GM19452 (cell line): Measurements from ENCODE around the gene WDR20.
A peak's percentile ranks its signal among the peaks of the same experiment; 100 is the strongest.
"Not testable (repeated sequence)": the region's sequence is repeated elsewhere in the genome, so short reads cannot be mapped to it uniquely, and the experiment has no call there.

Experiments used
- ATAC-seq: cut with Tn5 transposase; IDR thresholded peaks from one replicate; pipeline ENCODE4 v1.9.1; 2021; ENCODE audit not compliant: unreplicated experiment

The WDR20 gene, protein sequence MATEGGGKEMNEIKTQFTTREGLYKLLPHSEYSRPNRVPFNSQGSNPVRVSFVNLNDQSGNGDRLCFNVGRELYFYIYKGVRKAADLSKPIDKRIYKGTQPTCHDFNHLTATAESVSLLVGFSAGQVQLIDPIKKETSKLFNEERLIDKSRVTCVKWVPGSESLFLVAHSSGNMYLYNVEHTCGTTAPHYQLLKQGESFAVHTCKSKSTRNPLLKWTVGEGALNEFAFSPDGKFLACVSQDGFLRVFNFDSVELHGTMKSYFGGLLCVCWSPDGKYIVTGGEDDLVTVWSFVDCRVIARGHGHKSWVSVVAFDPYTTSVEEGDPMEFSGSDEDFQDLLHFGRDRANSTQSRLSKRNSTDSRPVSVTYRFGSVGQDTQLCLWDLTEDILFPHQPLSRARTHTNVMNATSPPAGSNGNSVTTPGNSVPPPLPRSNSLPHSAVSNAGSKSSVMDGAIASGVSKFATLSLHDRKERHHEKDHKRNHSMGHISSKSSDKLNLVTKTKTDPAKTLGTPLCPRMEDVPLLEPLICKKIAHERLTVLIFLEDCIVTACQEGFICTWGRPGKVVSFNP

DNA sequence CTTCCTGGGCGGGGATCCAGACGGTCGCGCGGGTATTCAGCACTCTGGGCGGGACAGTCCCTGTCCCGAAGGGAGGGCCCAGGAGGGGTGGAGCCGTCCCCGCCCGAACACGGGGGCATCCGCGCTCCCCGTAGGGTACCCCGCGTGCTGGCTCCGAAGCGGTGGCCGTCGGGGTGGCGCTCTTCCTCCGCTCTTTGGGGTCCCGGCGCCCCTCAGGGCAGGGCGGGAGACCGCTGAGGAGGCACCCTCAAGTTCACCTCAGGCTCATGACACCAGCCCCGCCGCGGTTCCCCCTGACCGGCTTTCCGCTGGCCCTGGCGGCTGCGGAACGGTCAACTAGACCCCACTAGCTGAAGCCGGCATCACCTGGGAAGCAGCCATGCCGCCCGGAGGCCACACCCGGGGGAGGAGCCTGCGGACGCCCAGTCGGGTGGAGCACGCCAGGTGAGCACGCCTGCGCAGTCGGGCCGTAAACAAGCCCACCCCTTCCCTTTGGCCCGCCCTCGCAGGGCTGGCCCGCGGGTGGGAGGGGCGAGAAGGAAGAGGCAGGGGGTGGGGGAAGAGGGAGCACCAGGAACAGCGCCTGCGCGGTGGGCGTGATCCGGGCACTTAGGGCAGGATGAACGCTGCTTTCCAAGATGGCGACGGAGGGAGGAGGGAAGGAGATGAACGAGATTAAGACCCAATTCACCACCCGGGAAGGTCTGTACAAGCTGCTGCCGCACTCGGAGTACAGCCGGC lies at the start of gene WDR20:
Gene WDR20 (plus strand): TSS at position 612 of the 741 bp plus-strand sequence. CDS start 27 bp downstream, at position 639.
- peak; percentile 91 for ATAC-seq

DNA sequence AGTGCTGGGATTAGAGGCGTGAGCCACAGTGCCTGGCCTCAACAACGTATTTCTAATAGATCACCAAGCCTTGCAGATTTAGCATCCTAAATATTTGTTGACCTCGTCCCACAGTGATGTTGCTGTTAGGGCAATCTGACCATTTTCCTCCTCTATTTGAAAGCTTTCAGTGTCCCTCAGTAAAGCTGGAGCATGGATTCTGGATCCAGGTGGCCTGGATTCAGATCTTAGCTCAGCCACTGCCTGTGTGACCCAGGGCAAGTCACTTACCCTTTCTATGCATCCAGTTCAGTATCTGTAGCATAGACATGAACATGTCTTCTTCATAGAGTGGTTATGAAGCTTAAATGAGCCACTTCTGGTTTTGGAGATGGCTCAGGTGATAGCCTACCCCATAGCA lies 49.0 kb upstream of the WDR20 start:
- no peak for ATAC-seq

DNA sequence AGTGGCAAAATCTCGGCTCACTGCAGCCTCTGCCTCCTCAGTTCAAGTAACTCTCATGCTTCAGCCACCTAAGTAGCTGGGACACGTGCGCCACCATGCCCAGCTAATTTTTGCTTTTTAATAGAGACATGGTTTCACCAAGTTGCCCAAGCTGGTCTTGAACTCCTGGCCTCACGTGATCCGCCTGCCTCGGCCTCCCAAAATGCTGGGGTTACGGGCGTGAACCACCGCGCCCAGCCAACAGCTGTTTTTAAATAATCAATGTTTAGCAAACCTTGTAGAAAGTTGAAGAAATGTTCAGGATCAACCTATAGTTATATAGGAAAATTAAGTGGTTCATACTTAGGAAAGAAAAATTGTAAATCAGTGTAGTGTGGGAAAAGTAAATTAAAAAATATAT lies 46.9 kb upstream of the WDR20 start:
- ATAC-seq = no peak

DNA sequence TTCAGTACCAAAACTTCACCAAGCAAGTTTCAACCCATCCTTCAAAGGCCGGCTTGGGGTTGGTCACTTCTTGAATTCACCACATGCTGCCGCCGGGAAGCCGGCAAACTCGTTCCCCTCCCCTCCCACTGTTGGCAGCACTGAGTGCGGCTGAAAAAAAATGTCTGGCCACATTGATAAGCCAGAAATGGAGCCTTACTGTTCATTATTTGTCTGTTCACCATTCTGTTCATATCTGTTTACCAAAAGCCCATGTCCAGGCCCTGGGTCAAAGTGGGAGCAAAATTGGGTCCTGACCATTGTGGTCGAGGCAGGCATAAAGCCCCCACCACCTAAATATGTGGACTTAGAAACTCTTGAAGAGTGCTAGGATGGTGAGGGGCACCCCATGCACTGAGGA lies 45.6 kb upstream of the WDR20 start:
- ATAC-seq = no peak

- no peak for ATAC-seq
Measured at GRCh38 chr14:102095231-102095870, 44.3 kb upstream of the WDR20 start.

DNA sequence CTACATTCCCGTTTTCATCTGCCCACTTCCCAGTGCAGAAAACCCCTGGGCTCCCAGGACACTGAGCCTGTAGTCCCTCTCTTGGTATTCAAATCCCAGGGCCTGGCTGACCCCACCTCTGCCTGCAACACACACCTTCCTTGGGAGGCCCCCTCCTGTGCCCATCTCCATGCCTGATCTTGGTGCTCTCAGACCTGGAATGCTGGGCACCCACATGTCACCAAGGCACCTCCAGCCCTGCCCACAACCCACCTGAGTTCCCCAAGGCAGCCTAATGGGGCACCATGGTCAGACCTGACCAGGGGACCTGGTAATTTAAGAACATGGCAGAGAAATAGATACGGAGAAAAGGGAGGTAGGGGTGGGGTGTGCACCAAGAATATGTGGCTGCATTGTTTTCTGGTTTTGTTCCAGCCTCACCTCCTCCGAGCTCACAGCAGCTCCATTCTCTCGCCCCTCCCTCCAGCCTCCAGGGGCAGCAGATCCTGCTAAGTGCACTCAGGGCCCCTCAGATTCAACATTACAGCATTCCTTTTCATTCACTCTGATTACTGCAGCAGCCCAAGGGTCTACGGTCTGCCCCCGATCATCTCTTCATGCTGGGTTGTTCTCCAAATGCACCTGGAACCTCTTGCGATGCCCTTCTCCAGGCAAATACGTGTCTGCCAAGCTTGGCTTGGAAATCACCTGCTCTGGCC lies 43.7 kb upstream of the WDR20 start:
- no peak for ATAC-seq

DNA sequence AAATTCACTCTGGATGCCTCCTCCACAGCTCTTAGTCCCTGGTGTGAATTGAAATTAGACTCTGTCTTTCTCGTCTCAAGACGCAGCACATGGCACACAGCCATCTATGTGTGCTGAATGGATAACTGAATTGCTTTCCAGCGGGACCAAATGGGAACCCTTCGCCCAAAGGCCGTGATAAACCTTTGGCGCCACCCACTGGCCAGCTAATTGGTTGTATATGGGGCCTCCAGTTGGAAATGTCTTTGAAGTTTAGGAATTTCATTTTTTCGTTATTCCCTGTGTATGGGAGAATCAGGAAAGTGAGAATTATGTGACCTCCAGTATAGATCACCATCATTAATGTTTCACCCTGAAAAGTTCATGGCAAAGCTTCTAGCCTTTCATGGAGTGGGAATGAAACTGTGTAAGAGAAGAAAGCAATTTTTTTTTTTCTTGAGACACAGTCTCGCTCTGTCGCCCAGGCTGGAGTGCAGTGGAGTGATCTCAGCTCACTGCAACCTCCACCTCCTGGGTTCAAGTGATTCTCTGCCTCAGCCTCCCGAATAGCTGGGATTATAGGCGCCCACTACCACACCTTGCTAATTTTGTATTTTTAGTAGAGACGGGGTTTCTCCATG lies 43.0 kb upstream of the WDR20 start:
- no peak for ATAC-seq

DNA sequence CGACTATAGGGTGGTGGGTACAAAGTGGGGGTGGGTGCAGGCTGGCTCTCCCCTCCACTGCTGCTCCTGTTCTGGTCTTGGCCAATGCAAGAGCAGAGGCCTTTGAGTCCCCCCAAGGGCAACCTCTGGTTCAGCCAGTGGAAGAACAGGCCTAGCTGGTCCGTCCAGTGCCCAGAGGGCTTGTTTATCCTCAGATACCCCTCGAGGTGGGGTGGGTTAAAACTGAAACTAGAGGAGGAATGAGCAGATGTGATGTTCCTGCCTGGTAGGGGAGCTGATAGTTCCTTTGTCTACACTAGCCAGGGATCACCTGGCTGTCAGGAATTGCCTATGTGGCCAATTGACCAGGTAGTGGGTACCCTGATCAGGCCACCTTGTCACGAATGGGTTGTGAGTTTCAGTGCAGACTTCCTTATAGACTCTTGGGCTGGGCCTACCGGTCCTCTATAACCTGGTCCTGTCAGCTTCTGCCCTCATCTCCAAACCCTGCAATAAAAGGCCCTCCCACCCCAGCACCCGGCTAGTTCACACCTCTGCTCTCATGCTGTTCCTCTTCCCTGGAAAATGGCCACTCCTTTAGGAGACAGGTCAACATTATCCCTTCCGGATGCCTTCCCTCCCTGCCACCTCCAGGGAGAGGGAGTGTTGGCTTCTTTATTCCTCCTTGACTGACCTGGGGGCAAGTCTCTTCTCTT lies 42.1 kb upstream of the WDR20 start:
- no peak for ATAC-seq

DNA sequence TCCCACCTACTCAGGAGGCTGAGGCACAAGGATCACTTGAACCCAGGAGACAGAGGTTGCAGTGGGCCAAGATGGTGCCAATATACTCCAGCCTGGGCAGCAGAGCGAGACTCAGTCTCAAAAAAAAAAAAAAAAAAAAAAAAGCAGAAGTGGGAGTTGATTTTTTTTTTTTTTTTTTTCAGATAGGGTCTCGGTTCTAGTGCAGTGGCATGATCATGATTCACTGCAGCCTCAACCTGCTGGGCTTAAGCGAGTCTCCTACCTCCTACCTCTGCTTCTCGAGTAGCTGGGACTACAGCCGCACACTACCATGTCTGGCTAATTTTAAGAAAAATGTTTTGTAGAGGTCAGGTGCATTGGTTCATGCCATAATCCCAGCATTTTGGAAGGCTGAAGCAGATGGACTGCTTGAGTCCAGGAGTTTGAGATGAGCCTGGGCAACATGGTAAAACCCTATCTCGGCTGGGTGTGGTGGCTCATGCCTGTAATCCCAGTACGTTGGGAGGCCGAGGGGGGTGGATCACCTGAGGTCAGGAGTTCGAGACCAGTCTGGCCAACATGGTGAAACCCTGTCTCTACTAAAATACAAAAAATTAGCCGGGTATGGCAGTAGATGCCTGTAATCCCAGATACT lies 36.5 kb upstream of the WDR20 start:
- ATAC-seq = no peak

DNA sequence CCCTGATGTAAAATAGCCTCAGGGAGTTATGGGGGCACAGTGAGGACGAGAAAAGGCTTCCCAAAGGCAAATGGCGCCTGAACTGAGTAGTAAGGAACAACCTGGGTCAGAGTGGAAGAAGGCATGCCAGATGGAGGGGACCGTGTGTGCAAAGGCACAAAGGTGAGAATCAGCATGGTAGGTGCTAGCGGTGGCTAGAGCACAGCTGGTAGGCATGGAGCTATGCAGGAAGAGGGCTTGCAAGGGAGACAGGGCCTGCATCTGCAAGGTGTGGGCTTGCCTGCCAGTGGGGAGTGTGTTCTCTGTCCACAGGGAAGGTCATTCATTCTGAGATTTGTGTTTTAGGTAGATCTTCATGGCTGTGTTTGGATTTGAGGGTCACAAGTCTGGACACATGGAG lies 34.3 kb upstream of the WDR20 start:
- no peak for ATAC-seq

GRCh38 chr14:102109332-102109731 lies 30.4 kb upstream of the WDR20 start:
- ATAC-seq = not testable (repeated sequence)

- no peak for ATAC-seq
Measured at GRCh38 chr14:102111101-102111500, 28.6 kb upstream of the WDR20 start.

DNA sequence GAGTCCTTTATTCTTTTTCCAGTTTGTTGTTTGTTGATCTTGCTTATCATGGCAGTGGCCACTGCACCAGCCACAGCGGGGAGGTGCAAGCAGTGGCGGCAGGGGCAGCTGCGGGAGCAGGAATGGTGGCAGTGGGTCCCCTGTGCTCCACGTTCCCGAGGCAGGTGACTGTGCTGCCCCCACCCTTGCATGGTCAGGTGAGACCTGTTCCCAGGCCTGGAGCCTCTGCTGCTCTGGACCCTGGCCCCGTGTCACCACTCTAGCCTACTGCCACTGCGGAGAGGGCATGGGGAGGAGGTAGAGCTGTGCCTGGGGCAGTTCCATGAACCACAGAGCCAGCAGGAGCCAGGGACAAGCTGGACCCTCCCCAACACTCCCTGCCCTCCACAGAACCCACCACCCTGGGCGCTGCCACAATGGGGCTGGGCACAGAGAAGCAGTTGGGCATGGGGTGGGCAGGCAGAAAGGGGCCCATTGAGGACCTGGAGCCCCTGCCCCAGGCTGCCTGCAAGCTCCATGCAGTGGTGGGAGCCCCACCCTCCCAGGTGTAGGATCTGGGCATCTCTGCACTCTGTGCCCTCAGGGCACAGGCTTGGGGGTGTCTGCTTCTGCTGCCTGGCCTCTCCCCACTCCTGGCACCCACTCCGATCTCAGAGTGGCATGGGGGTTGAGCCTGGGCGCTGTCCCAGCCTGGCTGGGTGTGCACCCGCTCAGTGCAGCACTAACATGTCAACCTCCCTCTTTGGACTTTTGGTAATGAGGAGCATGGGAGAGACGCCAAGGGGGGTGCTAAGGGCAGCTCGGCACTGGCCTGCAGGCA lies 23.1 kb upstream of the WDR20 start:
- ATAC-seq = no peak

GRCh38 chr14:102117852-102118251 lies 21.8 kb upstream of the WDR20 start:
- no peak for ATAC-seq

DNA sequence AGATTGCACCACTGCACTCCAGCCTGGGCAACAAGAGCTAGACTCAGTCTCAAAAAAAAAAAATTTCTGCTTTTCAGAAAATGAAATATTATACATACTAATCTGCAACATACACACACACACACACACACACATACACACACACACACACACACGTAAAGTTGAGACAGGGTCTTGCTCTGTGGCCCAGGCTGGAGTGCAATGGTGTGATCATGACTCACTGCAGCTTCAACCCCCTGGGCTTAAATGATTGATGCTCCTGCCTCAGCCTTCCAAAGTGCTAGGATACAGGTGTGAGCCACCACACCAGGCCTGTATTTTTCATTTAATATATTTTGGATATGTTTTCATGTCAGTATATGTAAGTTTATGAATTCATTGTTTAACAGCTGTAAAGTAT lies 18.8 kb upstream of the WDR20 start:
- ATAC-seq = no peak

- ATAC-seq = no peak
Measured at GRCh38 chr14:102121567-102121966, 18.1 kb upstream of the WDR20 start.

DNA sequence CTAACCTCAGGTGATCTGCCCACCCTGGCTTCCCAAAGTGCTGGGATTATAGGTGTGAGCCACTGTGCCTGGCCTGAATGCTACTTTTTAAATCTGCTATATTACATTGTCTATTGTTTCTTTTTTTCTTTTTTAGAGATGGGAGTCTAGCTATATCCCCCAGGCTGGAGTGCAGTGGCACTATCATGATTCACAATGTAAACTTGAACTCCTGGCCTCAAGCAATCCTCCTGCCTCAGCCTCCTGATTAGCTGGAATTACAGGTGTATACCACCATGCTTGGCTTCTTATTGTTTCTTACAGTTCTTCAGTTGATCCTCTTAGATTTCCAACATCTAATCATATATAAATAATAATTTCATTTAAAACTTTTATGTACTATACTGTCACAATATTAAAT lies 15.3 kb upstream of the WDR20 start:
- no peak for ATAC-seq

- no peak for ATAC-seq
Measured at GRCh38 chr14:102125546-102125945, 14.2 kb upstream of the WDR20 start.
